ENCODE data around the gene DNAH3. TPM values are rescaled to one million over a fixed set of nuclear protein-coding genes. Genes with fewer than 3 reads are reported as not detected.

Gene DNAH3
- total RNA-seq, 1 experiment from 2014 or later, result 0.57 TPM

- no peak for TF ChIP-seq ZNF138 (CRISPR knock-in tag; conservative IDR thresholded peaks at IDR 0.05)
- TF ChIP-seq AR (CRISPR knock-in tag; IDR thresholded peaks at IDR 0.05), result no peak
- TF ChIP-seq TCF7 (CRISPR knock-in tag; IDR thresholded peaks at IDR 0.05; ENCODE audit: low read depth), result no peak
- TF ChIP-seq ZMAT4 (CRISPR knock-in tag; IDR thresholded peaks at IDR 0.05), result no peak
- no peak for TF ChIP-seq IRF1 (CRISPR knock-in tag; IDR thresholded peaks at IDR 0.05)
- no peak for TF ChIP-seq GABPB1 (CRISPR knock-in tag; IDR thresholded peaks at IDR 0.05)
- no peak for TF ChIP-seq USF1 (CRISPR knock-in tag; IDR thresholded peaks at IDR 0.05)
- TF ChIP-seq CREB1 (CRISPR knock-in tag; IDR thresholded peaks at IDR 0.05), result no peak
- TF ChIP-seq ZNF232 (CRISPR knock-in tag; IDR thresholded peaks at IDR 0.05), result no peak
- TF ChIP-seq USF2 (CRISPR knock-in tag; IDR thresholded peaks at IDR 0.05), result no peak
- TF ChIP-seq HMGXB4 (CRISPR knock-in tag; IDR thresholded peaks at IDR 0.05), result no peak
Measured at GRCh38 chr16:20954574-20954973, 196.1 kb downstream of the DNAH3 start (continued).

- Mint-ChIP-seq H3K4me1 (peaks cover 8% of the 10 kb centered on the region), H3K9me3 (no peaks in the 10 kb centered on the region), H3K36me3 (no peaks in the 10 kb centered on the region), H3K27ac (no peak overlapping the region; the same call in 1 of the 2 replicates), H3K4me3 (no peak overlapping the region), H3K27me3 (ENCODE audit: low read depth) (no peaks in the 10 kb centered on the region)
- ATAC-seq (peak; percentile 58), DNase-seq (ENCODE audit: low spot score) (no peak)
- CTCF ChIA-PET, result interaction anchor here (1.0 kb wide), 1 partner anchor 1369 kb away, joined by 3 read pairs; no protein-coding TSS in a partner anchor
- POLR2A ChIA-PET, result interaction anchor here (0.7 kb wide), 1 partner anchor 81 kb away, joined by 4 read pairs; no protein-coding TSS in a partner anchor
- TF ChIP-seq FOXP4 (CRISPR knock-in tag; IDR thresholded peaks at IDR 0.05) (no peak), CBFB (CRISPR knock-in tag; IDR thresholded peaks at IDR 0.05; ENCODE audit: low read depth) (no peak), NFE2L1 (CRISPR knock-in tag; IDR thresholded peaks at IDR 0.05) (no peak), ZNF121 (CRISPR knock-in tag; IDR thresholded peaks at IDR 0.05) (no peak), PRRX2 (CRISPR knock-in tag; IDR thresholded peaks at IDR 0.05) (no peak), CTCF (IDR thresholded peaks at IDR 0.05) (no peak), SMAD3 (CRISPR knock-in tag; IDR thresholded peaks at IDR 0.05; ENCODE audit: borderline replicate concordance) (no peak), ZBTB21 (CRISPR knock-in tag; IDR thresholded peaks at IDR 0.05; ENCODE audit: borderline replicate concordance) (no peak), ZNF396 (CRISPR knock-in tag; IDR thresholded peaks at IDR 0.05; ENCODE audit: borderline replicate concordance) (no peak), RELA (CRISPR knock-in tag; IDR thresholded peaks at IDR 0.05; ENCODE audit: borderline replicate concordance) (no peak), HMGXB4 (CRISPR knock-in tag; IDR thresholded peaks at IDR 0.05) (no peak), RORB (CRISPR knock-in tag; IDR thresholded peaks at IDR 0.05) (no peak)
Measured at GRCh38 chr16:20952139-20952920, 198.3 kb downstream of the DNAH3 start.
